HG02588 (cell line): ENCODE data around the gene SLC12A9.
"Not testable (repeated sequence)": the region's sequence is repeated elsewhere in the genome, so short reads cannot be mapped to it uniquely, and the experiment has no call there.

ENCODE experiments used
- ATAC-seq: cut with Tn5 transposase; IDR thresholded peaks from one replicate; pipeline ENCODE4 v1.9.1; 2021; ENCODE audit warnings: mild to moderate bottlenecking, moderate library complexity; ENCODE audit not compliant: unreplicated experiment

Gene SLC12A9

DNA sequence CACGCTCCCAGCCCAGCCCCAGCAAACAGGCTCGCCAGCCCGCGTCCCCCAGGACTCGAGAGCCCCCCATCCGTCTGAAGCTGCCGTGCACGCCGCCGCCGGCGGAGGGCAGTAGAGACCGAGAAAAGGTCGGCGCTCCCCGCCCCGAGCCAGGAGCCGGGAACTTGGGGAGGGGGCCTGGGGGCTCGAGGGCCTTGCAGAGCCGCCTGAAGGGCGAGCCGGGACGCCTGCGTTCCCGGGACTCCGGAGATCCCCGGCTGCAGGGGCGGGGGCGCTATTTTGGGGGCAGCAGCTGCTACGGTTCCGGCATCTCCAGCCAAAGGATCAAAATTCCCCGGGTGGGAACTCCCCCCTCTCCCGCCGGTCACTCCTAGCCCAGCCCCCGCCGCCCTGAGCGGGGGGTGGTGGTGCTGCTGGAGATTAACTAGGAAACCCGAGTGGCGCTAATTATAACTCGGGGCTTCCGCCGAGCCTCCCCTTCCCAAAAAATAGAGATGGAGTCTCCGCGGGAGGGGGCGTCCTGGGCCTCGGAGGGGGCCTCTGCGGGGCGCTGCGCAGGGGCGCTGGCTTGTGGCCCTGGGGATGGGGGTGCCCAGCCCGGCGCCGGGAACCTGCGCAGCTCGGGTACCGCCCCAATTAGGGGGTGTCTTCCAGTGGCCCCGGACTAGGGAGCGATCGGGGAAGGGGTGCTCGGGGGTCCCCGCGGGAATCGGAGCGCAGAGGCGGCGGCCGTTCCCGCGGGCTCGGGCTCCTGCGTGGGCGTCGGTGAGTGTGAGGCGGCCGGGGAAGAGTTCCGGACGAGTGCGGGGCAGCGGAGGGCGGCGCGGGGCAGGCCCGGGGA, 42.6 kb downstream of the SLC12A9 start:
- ATAC-seq: no peak

DNA sequence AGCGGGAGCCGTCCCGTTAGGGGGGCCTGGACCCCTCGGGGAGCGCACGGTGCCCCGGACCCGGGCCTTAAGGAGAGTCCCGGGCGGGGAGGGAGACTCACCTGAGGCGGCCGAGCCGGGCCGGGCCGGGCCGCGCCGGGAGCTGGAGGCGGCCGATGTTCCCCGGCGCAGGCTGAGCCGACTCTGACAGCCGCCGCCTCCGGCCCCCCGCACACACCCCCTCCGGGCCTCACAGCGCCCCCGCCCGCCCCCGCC, 43.1 kb downstream of the SLC12A9 start, which contains the start of gene ACHE:
Gene ACHE (minus strand): TSS at position 188 of the 255 bp plus-strand sequence. CDS start 1,656 bp downstream, outside the sequence.
- ATAC-seq: no peak

GRCh38 chr7:100895956-100896731, 43.6 kb downstream of the SLC12A9 start:
- ATAC-seq: no peak

DNA sequence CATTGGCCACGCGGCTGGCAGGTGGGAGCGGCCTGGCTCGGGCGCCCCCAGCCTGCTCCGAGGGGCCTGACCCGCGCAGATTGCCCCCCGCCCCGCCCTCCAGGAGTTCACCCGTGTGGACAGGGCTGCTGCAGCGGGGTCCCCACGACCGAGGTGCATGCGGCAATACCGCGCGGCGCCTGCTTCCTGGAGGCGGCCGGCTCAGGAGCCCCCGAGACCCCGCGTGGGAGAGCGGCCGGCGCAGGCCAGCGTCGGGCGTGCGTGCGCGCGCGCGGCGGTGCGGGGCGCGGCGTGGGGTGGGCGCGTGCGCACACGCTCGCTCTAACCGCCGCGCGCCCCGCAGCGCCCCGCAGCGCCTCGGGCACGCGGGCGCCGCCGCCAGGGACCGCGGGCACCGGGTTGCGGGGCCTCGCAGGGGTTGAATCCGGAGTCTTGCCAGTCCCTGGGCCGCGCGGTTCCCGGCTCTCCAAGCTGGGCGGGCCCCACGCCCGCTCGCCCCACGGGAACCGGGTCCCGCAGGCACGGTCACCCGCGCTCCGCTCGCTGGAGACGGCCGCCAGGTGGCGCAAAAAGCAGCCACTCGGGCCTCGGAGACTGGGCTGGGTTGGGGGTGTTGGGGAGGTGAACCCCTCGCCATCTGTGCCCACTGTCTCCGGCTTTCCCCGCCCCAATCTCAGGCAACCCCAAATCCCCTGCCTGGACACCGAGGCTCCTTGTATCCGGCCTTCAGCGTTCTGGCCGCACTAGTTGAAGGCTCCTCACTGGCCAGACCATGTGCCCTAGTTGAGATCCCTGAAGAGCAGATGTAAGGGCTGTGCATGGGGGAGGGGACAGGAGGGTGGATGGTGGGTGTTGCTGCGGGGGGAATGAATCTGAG, 44.5 kb downstream of the SLC12A9 start:
- no peak for ATAC-seq

DNA sequence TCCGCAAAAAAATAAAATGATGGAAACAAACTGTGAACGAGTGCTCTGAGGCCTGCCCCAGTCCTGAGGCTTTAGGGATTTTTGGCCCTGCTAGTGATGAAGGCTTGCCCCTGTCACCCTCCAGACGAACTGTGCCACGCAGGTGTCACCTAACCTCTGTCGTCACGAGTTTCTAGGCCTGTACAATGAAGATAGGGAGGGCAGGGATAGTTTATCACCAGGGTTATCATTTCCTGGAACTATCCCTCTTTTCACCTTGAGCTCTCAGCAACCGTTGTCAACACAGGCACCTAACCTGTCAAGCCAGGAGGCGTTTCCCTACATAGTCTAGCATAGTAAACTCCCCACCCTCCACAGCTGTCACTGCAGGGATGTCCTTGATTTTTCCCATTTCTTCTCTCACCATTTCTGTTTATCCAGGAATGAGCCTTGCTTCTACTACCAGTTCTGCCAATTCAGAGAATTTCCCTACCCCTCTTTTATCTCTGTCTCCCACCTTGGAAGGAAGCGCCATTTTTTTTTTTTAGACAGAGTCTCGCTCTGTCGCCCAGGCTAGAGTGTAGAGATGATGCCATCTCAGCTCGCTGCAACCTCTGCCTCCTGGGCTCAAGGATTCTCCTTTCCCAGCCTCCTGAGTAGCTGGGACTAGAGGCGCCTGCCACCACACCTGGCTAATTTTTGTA, 45.4 kb downstream of the SLC12A9 start:
- ATAC-seq: no peak

DNA sequence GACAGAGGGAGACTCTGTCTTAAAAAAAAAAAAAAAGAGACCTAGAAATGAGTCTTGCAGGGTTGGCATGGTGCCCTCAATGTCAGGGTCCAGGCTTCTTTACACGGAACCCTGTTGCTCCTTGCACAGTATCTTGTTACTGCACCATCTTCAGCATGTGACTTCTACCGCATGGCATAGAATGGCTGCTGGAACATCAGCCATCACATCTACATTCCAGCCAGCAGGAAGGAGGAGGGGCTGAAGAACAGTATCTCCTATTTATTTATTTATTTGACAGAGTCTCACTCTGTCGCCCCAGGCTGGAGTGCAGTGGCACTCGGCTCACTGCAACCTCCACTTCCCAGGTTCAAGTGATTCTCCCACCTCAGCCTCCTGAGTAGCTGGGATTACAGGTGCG, 46.9 kb downstream of the SLC12A9 start:
- ATAC-seq: no peak

DNA sequence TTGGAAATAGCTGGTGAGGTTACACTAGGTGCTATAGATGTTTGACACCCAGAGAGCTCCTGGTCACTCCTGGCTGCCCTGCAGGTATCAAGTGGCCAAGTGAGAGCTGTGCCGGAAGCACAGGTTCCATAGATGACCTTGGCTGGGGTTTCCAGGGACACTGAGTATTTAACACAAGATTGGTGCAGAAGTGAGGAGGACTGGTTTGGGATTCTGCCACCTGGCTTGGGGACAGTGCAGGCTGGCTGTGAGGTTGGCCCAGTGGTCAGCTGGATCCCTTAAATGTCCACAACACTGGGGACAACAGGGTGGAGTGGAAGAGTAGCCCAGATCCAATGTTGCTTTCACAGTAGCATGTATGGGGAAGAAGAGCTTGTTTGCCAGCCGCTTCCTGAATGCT, 48.5 kb downstream of the SLC12A9 start:
- no peak for ATAC-seq

- ATAC-seq: no peak
Observed at GRCh38 chr7:100901921-100902332, 49.4 kb downstream of the SLC12A9 start.

DNA sequence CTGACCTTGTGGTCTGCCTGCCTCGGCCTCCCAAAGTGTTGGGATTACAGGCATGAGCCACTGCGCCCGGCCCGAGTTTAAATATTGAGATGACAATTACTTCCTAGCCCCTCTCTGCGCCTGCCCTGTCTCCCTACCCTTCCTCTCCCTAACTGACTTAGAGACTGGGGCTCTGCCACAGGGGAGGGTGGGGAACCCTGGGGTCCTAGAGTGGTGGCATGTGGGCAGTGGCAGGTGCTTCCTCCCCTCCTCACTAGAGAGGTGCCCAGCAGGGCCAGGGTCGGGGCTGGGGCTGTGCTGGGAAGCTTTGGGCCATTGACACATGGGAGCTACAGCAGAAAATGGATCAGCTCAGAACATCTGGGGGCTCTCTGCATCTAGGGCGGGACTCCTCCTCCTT, 50.1 kb downstream of the SLC12A9 start:
- ATAC-seq: no peak

GRCh38 chr7:100908512-100908911, 56.0 kb downstream of the SLC12A9 start:
- no peak for ATAC-seq

- ATAC-seq: not testable (repeated sequence)
Observed at GRCh38 chr7:100910443-100910842, 57.9 kb downstream of the SLC12A9 start.

GRCh38 chr7:100911484-100911883, 59.0 kb downstream of the SLC12A9 start:
- no peak for ATAC-seq

GRCh38 chr7:100914208-100914878, 61.8 kb downstream of the SLC12A9 start:
- no peak for ATAC-seq

GRCh38 chr7:100914879-100915447, 62.5 kb downstream of the SLC12A9 start:
- no peak for ATAC-seq
